Ascending aorta (tissue), 2 donors: ENCODE measurements around the gene CDCA7L. TPM values are rescaled to one million over a fixed set of nuclear protein-coding genes. Genes with fewer than 3 reads are reported as not detected.

Source experiments
- DNase-seq, 2 donors: peaks; one replicate each; pipeline ENCODE4 v3.0.0-alpha.2; 2019; ENCODE audit warnings: low spot score in 2 of 2
- H3K27ac ChIP-seq, 2 donors: fragments of 200-600 bp; sonication (generic); one replicate each; pipeline ENCODE4 v1.5.1; 2016 to 2017; ENCODE audit warnings: mild to moderate bottlenecking in 1 of 2
- H3K27me3 ChIP-seq: fragments of 200-600 bp; sonication (generic); one replicate; pipeline ENCODE4 v1.5.1; 2017
- H3K36me3 ChIP-seq, 2 donors: fragments of 200-600 bp; sonication (generic); one replicate each; pipeline ENCODE4 v1.5.1; 2016
- H3K4me1 ChIP-seq, 2 donors: fragments of 200-600 bp; sonication (generic); one replicate each; pipeline ENCODE4 v1.5.1; 2016 to 2017; ENCODE audit warnings: mild to moderate bottlenecking in 1 of 2
- H3K4me3 ChIP-seq, 2 donors: fragments of 200-600 bp; sonication (generic); one replicate each; pipeline ENCODE4 v1.5.1; 2016 to 2017; ENCODE audit warnings: mild to moderate bottlenecking in 1 of 2
- H3K9me3 ChIP-seq, 2 donors: fragments of 200-600 bp; sonication (generic); one replicate each; pipeline ENCODE4 v1.5.1; 2016
- intact Hi-C: fragments of 100-400 bp; cut with DNase I; formaldehyde crosslinking; loops from one replicate; pipeline ENCODE4 v1.15.1; 2023
- total RNA-seq: library from RNA; depleted of rRNA; stranded (reverse); fragments of >200 nt; gene quantifications from one replicate; pipeline ENCODE4 v1.1.0, GENCODE V29; 2016
- TF ChIP-seq, protein P1 (sequence below), 3 experiments: fragments of 200-600 bp in 2 of 3; fragments of 450-650 bp in 1 of 3; sonication (generic) in 2 of 3; IDR thresholded peaks; one replicate each; pipeline ENCODE4 v1.5.1; 2016 to 2019; ENCODE audit warnings: antibody characterized with exemption in 3 of 3, mild to moderate bottlenecking in 1 of 3, moderate library complexity in 1 of 3

CDCA7L gene
- total RNA-seq, 1 donor from 2014 or later = 1.5 TPM

DNA sequence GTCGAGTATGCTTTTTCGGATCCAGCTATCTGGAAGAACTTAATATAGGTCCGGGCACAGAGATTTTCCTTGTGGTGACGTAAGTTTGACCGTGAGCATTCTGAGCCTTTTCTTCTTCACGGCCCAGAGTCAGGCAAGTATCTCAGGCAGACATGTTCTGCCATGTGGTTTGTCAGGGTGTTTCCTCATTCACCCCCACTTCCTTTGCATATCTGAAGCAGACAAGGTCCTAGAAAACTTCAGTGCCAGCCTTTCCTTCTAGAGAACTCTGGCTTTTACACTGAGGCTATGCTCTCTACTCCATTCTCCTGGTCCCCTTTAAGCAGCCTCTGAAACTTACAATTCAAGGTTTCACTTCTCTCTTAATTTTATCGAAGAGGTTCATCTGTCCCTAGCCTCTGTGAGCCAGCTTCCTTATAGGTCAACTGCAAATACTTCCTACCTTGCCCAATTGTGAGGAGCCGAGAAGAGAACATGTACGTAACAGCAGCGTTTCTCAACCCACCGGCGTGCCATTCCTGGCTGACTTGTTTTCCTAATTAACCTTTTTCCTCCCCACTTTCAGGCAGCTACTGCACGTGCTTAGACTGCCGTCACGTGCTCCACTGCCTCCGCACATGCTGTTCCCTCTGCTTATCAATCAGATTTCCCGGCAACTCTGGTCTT is 47.3 kb downstream of the CDCA7L start:
- no peak for DNase-seq

GRCh38 chr7:21893401-21893800 is 52.3 kb downstream of the CDCA7L start:
- no peak for DNase-seq
- no peak overlapping the region for H3K27ac ChIP-seq
- no peak overlapping the region for H3K4me3 ChIP-seq
- H3K27me3 ChIP-seq = no peaks in the 10 kb centered on the region
- no peaks in the 10 kb centered on the region for H3K9me3 ChIP-seq
- intact Hi-C loops = no loop called here
- H3K4me1 ChIP-seq = no peaks in the 10 kb centered on the region
- TF ChIP-seq, protein P1, sequence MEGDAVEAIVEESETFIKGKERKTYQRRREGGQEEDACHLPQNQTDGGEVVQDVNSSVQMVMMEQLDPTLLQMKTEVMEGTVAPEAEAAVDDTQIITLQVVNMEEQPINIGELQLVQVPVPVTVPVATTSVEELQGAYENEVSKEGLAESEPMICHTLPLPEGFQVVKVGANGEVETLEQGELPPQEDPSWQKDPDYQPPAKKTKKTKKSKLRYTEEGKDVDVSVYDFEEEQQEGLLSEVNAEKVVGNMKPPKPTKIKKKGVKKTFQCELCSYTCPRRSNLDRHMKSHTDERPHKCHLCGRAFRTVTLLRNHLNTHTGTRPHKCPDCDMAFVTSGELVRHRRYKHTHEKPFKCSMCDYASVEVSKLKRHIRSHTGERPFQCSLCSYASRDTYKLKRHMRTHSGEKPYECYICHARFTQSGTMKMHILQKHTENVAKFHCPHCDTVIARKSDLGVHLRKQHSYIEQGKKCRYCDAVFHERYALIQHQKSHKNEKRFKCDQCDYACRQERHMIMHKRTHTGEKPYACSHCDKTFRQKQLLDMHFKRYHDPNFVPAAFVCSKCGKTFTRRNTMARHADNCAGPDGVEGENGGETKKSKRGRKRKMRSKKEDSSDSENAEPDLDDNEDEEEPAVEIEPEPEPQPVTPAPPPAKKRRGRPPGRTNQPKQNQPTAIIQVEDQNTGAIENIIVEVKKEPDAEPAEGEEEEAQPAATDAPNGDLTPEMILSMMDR (IDR thresholded peaks at IDR 0.05) = no peak
- no peaks in the 10 kb centered on the region for H3K36me3 ChIP-seq

More for the DNA sequence above, 47.3 kb downstream of the CDCA7L start:
- Histone ChIP-seq H3K4me1 (no peaks in the 10 kb centered on the region), H3K27ac (no peak overlapping the region), H3K9me3 (no peaks in the 10 kb centered on the region), H3K27me3 (no peaks in the 10 kb centered on the region), H3K36me3 (no peaks in the 10 kb centered on the region), H3K4me3 (no peak overlapping the region)
- intact Hi-C loops = no loop called here
- TF ChIP-seq, protein P1 (IDR thresholded peaks at IDR 0.05) = no peak

- no peak for DNase-seq
- TF ChIP-seq, protein P1 (IDR thresholded peaks at IDR 0.05) = no peak
- no peaks in the 10 kb centered on the region for H3K4me1 ChIP-seq
- H3K27ac ChIP-seq = no peak overlapping the region
- H3K27me3 ChIP-seq = no peaks in the 10 kb centered on the region
- no peaks in the 10 kb centered on the region for H3K9me3 ChIP-seq
- intact Hi-C loops = no loop called here
- no peak overlapping the region for H3K4me3 ChIP-seq
- no peaks in the 10 kb centered on the region for H3K36me3 ChIP-seq
These were observed 54.4 kb downstream of the CDCA7L start for GRCh38 chr7:21891291-21891690.

GRCh38 chr7:21887779-21888178 is 57.9 kb downstream of the CDCA7L start:
- no peak for DNase-seq
- intact Hi-C loops = no loop called here
- no peaks in the 10 kb centered on the region for H3K36me3 ChIP-seq
- TF ChIP-seq, protein P1 (IDR thresholded peaks at IDR 0.05) = no peak
- H3K4me1 ChIP-seq = no peaks in the 10 kb centered on the region
- no peaks in the 10 kb centered on the region for H3K27me3 ChIP-seq
- H3K9me3 ChIP-seq = no peaks in the 10 kb centered on the region
- no peak overlapping the region for H3K27ac ChIP-seq
- no peak overlapping the region for H3K4me3 ChIP-seq

GRCh38 chr7:21887353-21887752 is 58.3 kb downstream of the CDCA7L start:
- H3K27ac ChIP-seq = no peak overlapping the region
- no peaks in the 10 kb centered on the region for H3K36me3 ChIP-seq
- no peaks in the 10 kb centered on the region for H3K9me3 ChIP-seq
- intact Hi-C loops = no loop called here
- H3K27me3 ChIP-seq = no peaks in the 10 kb centered on the region
- DNase-seq = no peak
- TF ChIP-seq, protein P1 (IDR thresholded peaks at IDR 0.05) = no peak
- no peak overlapping the region for H3K4me3 ChIP-seq
- no peaks in the 10 kb centered on the region for H3K4me1 ChIP-seq

DNA sequence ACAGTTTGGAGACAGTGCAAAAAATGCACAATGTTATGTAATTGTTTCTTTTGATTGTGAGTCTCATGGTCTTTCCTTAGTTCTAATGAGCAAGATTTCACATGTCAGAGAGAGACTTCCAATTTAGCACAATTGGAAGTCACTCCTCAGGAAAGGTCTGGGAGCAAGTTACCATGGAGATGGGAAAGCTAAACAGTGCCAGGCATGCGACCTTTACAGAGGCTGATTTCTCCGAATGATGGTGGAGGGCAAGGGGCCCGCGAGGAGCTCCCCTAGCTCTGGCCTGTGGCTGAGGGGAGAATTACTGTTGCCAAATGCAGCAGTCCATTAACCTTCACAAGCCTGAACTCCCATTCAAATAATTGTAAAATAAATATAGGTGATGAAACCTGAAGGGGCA is 59.3 kb downstream of the CDCA7L start:
- H3K4me3 ChIP-seq = no peak overlapping the region
- no peaks in the 10 kb centered on the region for H3K4me1 ChIP-seq
- no peaks in the 10 kb centered on the region for H3K27me3 ChIP-seq
- TF ChIP-seq, protein P1 (IDR thresholded peaks at IDR 0.05) = no peak
- no peak for DNase-seq
- intact Hi-C loops = no loop called here
- H3K36me3 ChIP-seq = no peaks in the 10 kb centered on the region
- H3K9me3 ChIP-seq = no peaks in the 10 kb centered on the region
- no peak overlapping the region for H3K27ac ChIP-seq
